GM19099 (cell line): Measurements from ENCODE around the gene BDKRB2.

Experiments
- POLR2A ChIP-seq: IDR thresholded peaks from 3 replicates; pipeline ENCODE4 v1.6.1; 2011; ENCODE audit warnings: low read depth; ENCODE audit not compliant: insufficient read length; ENCODE audit errors: extremely low read depth

Gene BDKRB2

GRCh38 chr14:96187216-96188031, 17.2 kb upstream of the BDKRB2 start:
- no peak for TF ChIP-seq POLR2A

GRCh38 chr14:96189281-96189711, 15.3 kb upstream of the BDKRB2 start:
- no peak for TF ChIP-seq POLR2A

- TF ChIP-seq POLR2A: no peak
These were observed 13.3 kb upstream of the BDKRB2 start for GRCh38 chr14:96191353-96191752.

GRCh38 chr14:96191841-96192462, 12.7 kb upstream of the BDKRB2 start:
- no peak for TF ChIP-seq POLR2A

GRCh38 chr14:96192975-96193805, 11.4 kb upstream of the BDKRB2 start:
- no peak for TF ChIP-seq POLR2A

GRCh38 chr14:96194262-96194656, 10.4 kb upstream of the BDKRB2 start:
- no peak for TF ChIP-seq POLR2A

GRCh38 chr14:96194657-96195431, 9.8 kb upstream of the BDKRB2 start:
- TF ChIP-seq POLR2A: no peak

- no peak for TF ChIP-seq POLR2A
These were observed 9.1 kb upstream of the BDKRB2 start for GRCh38 chr14:96195441-96196081.

GRCh38 chr14:96197163-96197852, 7.3 kb upstream of the BDKRB2 start:
- TF ChIP-seq POLR2A: no peak

- no peak for TF ChIP-seq POLR2A
These were observed 6.7 kb upstream of the BDKRB2 start for GRCh38 chr14:96197969-96198368.

- no peak for TF ChIP-seq POLR2A
These were observed 6.1 kb upstream of the BDKRB2 start for GRCh38 chr14:96198430-96199130.

GRCh38 chr14:96201157-96201556, 3.5 kb upstream of the BDKRB2 start:
- no peak for TF ChIP-seq POLR2A

- no peak for TF ChIP-seq POLR2A
These were observed 2.7 kb upstream of the BDKRB2 start for GRCh38 chr14:96201965-96202364.
